ENCODE measurements around the gene ARID2.

The ARID2 gene

GRCh38 chr12:45729233-45730083, at the start of gene ARID2:
Gene ARID2, plus strand, starts transcription at chr12:45729706. Its CDS starts 131 bp downstream, at chr12:45729837.
- peak; percentile 62 to 93 (median 92) for DNase-seq

DNA sequence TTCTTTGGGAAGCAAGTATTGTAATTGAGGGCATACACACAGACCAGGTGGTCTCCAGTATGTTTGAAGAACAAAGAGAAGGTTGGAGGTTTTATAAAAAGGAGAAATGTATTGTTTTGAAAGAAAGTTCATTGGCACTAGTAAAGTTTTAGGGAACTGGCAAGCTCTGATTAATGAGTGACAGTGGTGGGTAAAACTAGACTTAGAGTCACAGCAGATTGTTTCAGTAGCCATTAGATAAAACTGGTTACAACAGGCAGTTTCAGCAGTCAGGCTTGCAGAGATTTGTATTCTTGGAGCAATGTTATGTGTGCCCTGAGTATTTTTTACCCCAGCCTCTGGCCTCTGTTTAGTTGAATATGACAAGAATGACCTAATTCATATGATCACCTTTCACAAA, 49.1 kb upstream of the ARID2 start:
- DNase-seq, result no peak

GRCh38 chr12:45681465-45681864, 48.0 kb upstream of the ARID2 start:
- no peak for DNase-seq

GRCh38 chr12:45685680-45686079, 43.8 kb upstream of the ARID2 start:
- DNase-seq, result no peak

GRCh38 chr12:45687081-45688015, 42.2 kb upstream of the ARID2 start:
- peak in 1 of 3 experiments; percentile 42 for DNase-seq

DNA sequence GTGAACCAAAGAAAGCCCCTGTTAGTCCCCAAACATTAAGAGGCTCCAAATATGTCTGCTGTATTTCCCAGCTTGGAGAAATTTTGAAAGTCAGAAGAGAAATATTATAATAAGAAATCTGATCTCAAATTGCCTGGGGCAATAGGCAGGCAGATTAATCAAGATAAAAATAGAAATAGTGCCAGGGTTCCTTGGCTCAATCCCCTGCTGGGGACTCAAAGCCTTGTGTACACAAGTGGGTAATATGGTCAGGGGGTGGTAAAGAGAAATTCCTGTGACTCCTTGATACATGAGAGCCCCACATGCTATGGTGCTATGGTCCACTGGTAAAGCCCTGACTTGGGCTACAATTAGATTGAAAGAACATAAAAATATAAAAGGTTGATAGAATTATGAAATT, 41.3 kb upstream of the ARID2 start:
- DNase-seq, result peak; percentile 32 to 81 (median 50)

- DNase-seq, result no peak
Measured at GRCh38 chr12:45695035-45695434, 34.5 kb upstream of the ARID2 start.

DNA sequence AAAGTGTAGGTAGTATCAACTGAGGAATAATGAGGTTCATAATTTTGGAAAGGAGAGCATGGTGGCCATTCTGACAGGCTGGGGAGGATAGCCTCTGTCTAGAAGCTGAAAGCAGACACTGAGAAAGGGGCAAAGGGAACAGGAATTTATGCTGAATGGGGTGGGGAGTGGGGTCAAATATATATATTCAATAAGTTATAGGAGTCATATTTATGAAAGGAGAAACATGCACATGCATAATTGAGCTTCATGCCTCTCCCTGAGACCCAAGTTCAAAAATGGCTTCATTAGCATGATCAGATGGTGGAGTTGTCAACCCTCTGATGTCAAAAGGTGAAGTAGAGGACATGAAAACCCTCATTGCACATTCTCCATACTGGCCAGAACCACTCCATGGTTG, 33.9 kb upstream of the ARID2 start:
- DNase-seq, result no peak

DNA sequence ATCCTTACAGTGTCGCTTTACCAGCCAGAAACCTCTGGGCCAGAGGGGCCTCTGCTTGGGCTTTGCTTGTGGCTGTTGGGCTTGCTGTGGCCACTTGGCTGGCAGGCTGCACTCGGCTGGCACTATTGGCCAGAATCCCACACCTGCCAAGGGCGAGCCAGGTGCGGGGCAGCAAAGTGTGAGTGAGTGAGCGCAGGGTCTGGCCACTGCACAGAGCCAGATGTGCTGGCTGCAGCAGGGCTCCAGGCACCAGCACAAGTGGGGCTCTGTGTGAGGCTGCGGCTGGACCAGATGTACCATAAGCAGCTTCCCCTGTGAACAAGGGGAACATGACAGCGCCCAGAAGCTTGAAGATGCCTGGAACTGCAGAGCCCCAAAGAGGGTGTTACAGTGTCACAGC, 33.5 kb upstream of the ARID2 start:
- no peak for DNase-seq

GRCh38 chr12:45697371-45697770, 32.1 kb upstream of the ARID2 start:
- DNase-seq, result no peak

- DNase-seq, result no peak
Measured at GRCh38 chr12:45701296-45701695, 28.2 kb upstream of the ARID2 start.

DNA sequence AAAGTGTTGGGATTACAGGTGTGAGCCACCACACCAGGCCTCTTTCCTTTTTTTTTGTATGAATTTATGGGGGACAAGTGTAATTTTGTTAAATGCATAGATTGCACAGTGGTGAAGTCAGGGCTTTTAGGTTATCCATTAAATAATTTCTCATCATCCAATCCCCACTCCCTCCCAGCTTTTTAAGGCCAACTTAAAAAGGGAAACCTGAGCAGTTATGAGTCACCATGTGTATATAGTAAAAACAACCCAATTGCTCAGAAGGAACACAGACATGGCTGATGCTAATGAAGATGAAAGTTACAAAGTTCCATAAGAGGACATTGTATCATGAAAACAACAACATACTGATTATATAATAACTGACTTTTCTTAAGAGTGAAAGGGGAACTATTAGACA, 25.6 kb upstream of the ARID2 start:
- no peak for DNase-seq

- no peak for DNase-seq
Measured at GRCh38 chr12:45704968-45705367, 24.5 kb upstream of the ARID2 start.

DNA sequence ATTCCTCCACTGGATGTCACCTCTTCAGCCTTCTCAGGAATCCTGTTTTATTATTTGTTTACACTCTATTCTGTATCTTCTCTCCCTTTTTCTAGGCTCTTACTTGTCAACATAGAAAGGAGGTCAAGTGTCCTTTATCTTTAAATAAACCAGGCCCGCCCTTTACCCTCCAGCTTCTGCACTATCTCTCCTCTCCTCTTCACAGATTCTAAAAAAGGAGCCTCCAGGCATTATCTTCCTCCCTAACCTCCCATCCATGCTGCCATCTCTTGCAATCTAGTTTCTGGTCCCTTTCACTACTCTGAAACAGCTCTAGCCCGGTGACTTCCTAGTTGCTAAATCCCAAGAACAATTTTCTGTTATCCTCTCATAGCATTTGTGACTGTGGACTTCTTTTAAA, 24.1 kb upstream of the ARID2 start:
- no peak for DNase-seq

DNA sequence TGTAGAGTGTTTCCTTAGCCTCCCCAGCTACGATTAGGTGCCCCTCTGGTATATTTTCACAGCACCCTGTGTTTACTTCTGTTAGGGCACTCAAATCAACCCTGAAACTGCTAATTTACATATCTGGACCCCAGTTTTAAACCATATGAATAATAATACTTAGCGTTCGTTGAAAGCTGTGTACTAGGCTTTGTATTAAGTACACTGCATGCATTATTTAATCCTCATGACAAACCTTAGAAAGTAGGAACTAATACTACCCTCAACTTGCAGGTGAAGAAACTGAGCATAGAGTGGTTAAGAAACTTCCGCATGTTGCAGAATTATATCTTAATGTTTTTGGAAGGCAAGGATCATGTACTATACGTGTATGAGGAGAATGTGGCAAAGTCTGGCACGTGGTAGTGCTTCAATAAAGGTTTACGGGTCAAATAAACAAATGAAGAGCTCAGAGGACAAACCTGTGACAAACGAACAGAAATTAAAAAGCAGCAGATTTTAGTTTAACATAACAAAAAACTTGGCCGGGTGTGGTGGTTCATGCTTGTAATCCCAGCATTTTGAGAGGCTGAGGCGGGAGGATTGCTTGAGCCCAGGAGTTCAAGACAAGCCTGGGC, 22.2 kb upstream of the ARID2 start:
- DNase-seq, result no peak

- DNase-seq, result no peak
Measured at GRCh38 chr12:45708363-45708762, 21.1 kb upstream of the ARID2 start.

GRCh38 chr12:45708901-45709300, 20.6 kb upstream of the ARID2 start:
- no peak for DNase-seq

- DNase-seq, result no peak
Measured at GRCh38 chr12:45712319-45712718, 17.2 kb upstream of the ARID2 start.

- DNase-seq, result no peak
Measured at GRCh38 chr12:45713078-45713477, 16.4 kb upstream of the ARID2 start.

GRCh38 chr12:45718306-45718705, 11.2 kb upstream of the ARID2 start:
- no peak for DNase-seq

DNA sequence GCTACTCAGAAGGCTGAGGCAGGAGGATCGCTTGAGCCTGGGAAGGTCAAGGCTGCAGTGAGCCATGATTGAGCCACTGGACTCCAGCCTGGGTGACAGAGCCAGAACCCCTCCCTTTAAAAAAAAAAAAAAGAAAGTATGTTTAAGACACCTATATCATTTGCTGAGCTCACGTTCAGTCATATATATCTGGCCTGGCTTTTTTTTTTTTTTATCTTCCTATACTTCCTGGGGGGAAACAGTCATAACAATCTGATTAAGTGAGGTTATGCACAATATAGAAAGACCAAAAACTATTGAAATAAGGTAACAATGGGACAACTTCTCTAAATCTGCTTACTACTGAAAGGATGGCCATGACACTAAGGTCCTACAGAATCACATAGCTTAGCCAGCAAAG, 9.4 kb upstream of the ARID2 start:
- DNase-seq, result no peak

GRCh38 chr12:45721369-45721768, 8.1 kb upstream of the ARID2 start:
- DNase-seq, result no peak

GRCh38 chr12:45721954-45722353, 7.6 kb upstream of the ARID2 start:
- no peak for DNase-seq

Data from NCI-H1417 (cell line).